ENCODE results near the gene BRAP. TPM values are rescaled to one million over a fixed set of nuclear protein-coding genes. Genes with fewer than 3 reads are reported as not detected.

The BRAP gene
- polyA plus RNA-seq, 1 experiment: 24.4 TPM

DNA sequence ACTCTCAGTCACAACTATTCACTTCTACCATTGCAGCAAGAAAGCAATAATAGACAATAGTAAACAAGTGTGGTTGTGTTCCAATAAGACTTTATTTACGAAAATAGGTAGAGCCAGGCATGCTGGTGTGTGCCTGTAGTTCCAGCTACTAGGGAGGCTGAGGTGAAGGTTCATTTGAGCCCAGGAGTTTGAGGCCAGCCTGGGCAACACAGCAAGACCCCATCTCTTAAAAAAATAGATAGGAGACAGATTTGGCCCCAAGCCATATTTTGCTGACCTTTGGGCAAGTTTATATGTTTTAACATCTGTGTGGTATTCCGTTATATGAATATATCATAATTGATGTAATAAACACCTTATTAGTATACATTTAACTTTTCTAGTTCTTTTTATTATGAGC, 14.2 kb upstream of the BRAP start:
- TF ChIP-seq, protein P1, sequence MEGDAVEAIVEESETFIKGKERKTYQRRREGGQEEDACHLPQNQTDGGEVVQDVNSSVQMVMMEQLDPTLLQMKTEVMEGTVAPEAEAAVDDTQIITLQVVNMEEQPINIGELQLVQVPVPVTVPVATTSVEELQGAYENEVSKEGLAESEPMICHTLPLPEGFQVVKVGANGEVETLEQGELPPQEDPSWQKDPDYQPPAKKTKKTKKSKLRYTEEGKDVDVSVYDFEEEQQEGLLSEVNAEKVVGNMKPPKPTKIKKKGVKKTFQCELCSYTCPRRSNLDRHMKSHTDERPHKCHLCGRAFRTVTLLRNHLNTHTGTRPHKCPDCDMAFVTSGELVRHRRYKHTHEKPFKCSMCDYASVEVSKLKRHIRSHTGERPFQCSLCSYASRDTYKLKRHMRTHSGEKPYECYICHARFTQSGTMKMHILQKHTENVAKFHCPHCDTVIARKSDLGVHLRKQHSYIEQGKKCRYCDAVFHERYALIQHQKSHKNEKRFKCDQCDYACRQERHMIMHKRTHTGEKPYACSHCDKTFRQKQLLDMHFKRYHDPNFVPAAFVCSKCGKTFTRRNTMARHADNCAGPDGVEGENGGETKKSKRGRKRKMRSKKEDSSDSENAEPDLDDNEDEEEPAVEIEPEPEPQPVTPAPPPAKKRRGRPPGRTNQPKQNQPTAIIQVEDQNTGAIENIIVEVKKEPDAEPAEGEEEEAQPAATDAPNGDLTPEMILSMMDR (IDR thresholded peaks at IDR 0.05; ENCODE audit: low read depth, low read length): no peak
- H3K4me3 ChIP-seq (ENCODE audit: low read depth, low read length): no peak overlapping the region
- H3K9me3 ChIP-seq (ENCODE audit: control insufficient read depth, insufficient read depth, low read length): no peaks in the 10 kb centered on the region
- no peak for DNase-seq (ENCODE audit: low read depth, low spot score)
- ChIA-PET CTCF (no interaction called here), POLR2A (interaction anchor here (0.6 to 1.1 kb wide), 5 partner anchors 79 to 423 kb away, joined by 3 to 6 read pairs (median 4); no protein-coding TSS in a partner anchor)
- H3K27ac ChIP-seq (ENCODE audit: low read depth, low read length): no peak overlapping the region
- H3K27me3 ChIP-seq (ENCODE audit: control insufficient read depth, insufficient read depth, low read length): no peaks in the 10 kb centered on the region

DNA sequence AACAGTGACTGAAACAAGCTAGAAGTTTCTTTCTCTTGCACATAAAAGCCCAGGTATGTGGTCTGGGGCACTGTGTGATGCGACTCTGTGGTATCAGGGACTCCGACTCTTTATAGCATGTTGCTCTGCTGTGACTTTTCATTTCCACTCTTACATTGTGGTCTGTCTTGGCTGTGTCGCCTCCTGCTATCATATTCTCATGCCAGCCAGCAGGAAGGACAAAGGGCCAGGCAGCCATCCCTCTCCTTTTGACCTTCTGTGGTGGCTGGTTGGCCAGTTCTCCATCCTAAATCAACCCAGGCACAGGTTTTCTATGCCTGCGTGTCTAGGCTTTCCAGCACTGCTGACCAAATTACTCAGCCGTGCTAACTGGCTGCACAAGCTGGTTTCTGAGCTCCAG, 8.1 kb upstream of the BRAP start:
- Histone ChIP-seq H3K27me3 (ENCODE audit: control insufficient read depth, insufficient read depth, low read length) (no peaks in the 10 kb centered on the region), H3K4me3 (ENCODE audit: low read depth, low read length) (no peak overlapping the region), H3K9me3 (ENCODE audit: control insufficient read depth, insufficient read depth, low read length) (no peaks in the 10 kb centered on the region), H3K27ac (ENCODE audit: low read depth, low read length) (no peak overlapping the region)
- ChIA-PET POLR2A (no interaction called here), CTCF (interaction anchor here (0.6 kb wide), 1 partner anchor 76 kb away, joined by 4 read pairs; no protein-coding TSS in a partner anchor)
- no peak for DNase-seq (ENCODE audit: low read depth, low spot score)
- TF ChIP-seq, protein P1 (IDR thresholded peaks at IDR 0.05; ENCODE audit: low read depth, low read length): no peak

DNA sequence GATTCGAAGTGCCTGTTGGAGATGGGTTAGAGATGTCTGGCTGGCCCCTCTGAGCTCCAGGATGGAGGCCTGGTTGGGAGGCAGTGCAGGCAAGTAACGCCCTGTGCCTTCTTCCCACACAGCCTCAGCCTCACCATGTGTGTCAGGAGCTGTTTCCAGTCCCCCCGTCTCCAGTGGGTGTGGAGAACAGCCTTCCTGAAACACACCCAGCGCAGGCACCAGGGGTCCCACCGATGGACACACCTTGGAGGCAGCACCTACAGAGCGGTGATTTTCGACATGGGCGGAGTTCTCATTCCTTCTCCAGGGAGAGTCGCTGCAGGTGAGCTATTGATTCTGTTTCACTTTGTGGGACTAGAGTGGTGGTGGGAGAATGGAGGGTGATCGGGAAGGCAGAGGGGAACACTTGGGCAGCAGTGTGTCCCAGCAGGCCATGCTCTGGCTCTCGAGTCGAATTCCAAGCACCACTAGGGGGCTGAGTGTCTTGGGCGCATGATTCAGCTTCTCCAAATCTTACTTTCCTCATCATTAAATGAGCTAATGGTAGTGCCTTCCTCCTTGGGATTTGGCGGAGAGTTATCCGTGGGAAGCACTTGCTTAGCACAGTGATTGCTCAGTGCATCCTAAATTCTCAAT, 6.9 kb upstream of the BRAP start:
- TF ChIP-seq, protein P1 (IDR thresholded peaks at IDR 0.05; ENCODE audit: low read depth, low read length): peak; percentile 30; the same call in 1 of the 2 replicates
- ChIA-PET POLR2A (no interaction called here), CTCF (interaction anchor here (0.8 to 1.3 kb wide), 3 partner anchors 10 to 296 kb away, joined by 3 to 5 read pairs (median 5); no protein-coding TSS in a partner anchor)
- DNase-seq (ENCODE audit: low read depth, low spot score): no peak
- Histone ChIP-seq H3K27ac (ENCODE audit: low read depth, low read length) (no peak overlapping the region), H3K9me3 (ENCODE audit: control insufficient read depth, insufficient read depth, low read length) (no peaks in the 10 kb centered on the region), H3K4me3 (ENCODE audit: low read depth, low read length) (no peak overlapping the region), H3K27me3 (ENCODE audit: control insufficient read depth, insufficient read depth, low read length) (no peaks in the 10 kb centered on the region)

DNA sequence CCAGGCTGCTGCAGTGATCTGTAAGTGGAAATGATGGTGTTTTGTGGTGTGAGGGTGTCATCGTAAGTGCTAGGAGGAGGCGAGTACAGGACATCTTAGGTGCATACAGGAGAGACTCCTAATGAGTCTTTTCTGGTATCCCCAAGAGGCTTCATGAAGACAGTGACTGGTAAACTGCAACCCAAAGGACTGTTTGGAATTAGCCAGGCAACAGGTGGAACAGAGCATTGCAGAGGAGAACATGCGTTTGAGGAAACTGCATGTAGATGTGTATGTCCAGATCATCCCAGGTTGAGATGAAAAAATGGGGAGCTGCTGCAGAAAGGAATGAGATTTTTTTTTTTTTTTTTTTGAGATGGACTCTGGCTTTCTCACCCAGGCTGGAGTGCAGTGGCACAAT, 5.5 kb upstream of the BRAP start:
- no peak overlapping the region for H3K27ac ChIP-seq (ENCODE audit: low read depth, low read length)
- ChIA-PET CTCF (interaction anchor here (0.7 kb wide), 1 partner anchor 161 kb away, joined by 6 read pairs; no protein-coding TSS in a partner anchor), POLR2A (no interaction called here)
- no peaks in the 10 kb centered on the region for H3K9me3 ChIP-seq (ENCODE audit: control insufficient read depth, insufficient read depth, low read length)
- H3K4me3 ChIP-seq (ENCODE audit: low read depth, low read length): no peak overlapping the region
- H3K27me3 ChIP-seq (ENCODE audit: control insufficient read depth, insufficient read depth, low read length): no peaks in the 10 kb centered on the region
- TF ChIP-seq, protein P1 (IDR thresholded peaks at IDR 0.05; ENCODE audit: low read depth, low read length): no peak
- no peak for DNase-seq (ENCODE audit: low read depth, low spot score)

DNA sequence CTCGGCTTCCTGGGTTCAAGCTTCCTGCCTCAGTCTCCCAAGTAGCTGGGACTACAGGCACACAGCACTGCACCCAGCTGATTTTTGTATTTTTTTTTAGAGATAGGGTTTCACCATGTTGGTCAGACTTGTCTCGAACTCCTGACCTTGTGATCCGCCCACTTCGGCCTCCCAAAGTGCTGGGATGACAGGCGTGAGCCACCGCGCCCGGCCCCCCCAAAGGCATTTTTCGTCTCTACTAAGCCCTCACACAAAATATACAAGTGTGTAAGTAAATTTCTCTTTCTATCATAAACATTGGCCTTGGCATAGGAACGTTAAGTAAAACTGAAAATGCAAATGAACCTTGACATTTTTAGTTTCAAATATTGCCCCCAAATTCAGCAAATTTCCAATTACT, 2.2 kb upstream of the BRAP start:
- H3K4me3 ChIP-seq (ENCODE audit: low read depth, low read length): no peak overlapping the region
- CTCF ChIA-PET: no interaction called here
- no peaks in the 10 kb centered on the region; the same call in 1 of the 2 replicates for H3K9me3 ChIP-seq (ENCODE audit: control insufficient read depth, insufficient read depth, low read length)
- TF ChIP-seq, protein P1 (IDR thresholded peaks at IDR 0.05; ENCODE audit: low read depth, low read length): no peak
- no peak for DNase-seq (ENCODE audit: low read depth, low spot score)
- no peaks in the 10 kb centered on the region for H3K27me3 ChIP-seq (ENCODE audit: control insufficient read depth, insufficient read depth, low read length)
- no peak overlapping the region for H3K27ac ChIP-seq (ENCODE audit: low read depth, low read length)
- POLR2A ChIA-PET: no interaction called here

All from AG04450 (cell line).